Heart left ventricle (tissue), 16 donors: Measurements from ENCODE around the gene ALDH18A1. TPM values are rescaled to one million over a fixed set of nuclear protein-coding genes. Genes with fewer than 3 reads are reported as not detected.

ENCODE experiments used
- ATAC-seq, 4 donors: fragments of 200-7000 bp; cut with Tn5 transposase; one replicate each; pipeline ENCODE4 v1.9.1; 2020 to 2022; ENCODE audit warnings: moderate library complexity in 4 of 4, mild to moderate bottlenecking in 3 of 4, moderate number of reproducible peaks in 1 of 4
- DNase-seq, 5 donors: peaks; one replicate each; pipeline ENCODE4 v3.0.0-alpha.2; 2020
- H3K27ac ChIP-seq, 12 donors: fragments of 200-600 bp; sonication (generic) in 4 of 12; one replicate each; pipeline versions ENCODE4 v1.5.0 to v1.8.0; 2016 to 2022; ENCODE audit warnings: mild to moderate bottlenecking in 2 of 12
- H3K27me3 ChIP-seq, 9 donors: fragments of 200-600 bp; sonication (generic) in 2 of 9; one replicate each; pipeline versions ENCODE4 v1.5.1 to v1.8.0; 2016 to 2022; ENCODE audit warnings: mild to moderate bottlenecking in 3 of 9
- H3K36me3 ChIP-seq, 9 donors: fragments of 200-600 bp; sonication (generic) in 2 of 9; one replicate each; pipeline versions ENCODE4 v1.5.0 to v1.8.0; 2018 to 2022; ENCODE audit warnings: mild to moderate bottlenecking in 2 of 9
- H3K4me1 ChIP-seq, 12 donors: fragments of 200-600 bp; sonication (generic) in 4 of 12; one replicate each; pipeline versions ENCODE4 v1.5.0 to v1.8.0; 2016 to 2022; ENCODE audit warnings: mild to moderate bottlenecking in 3 of 12
- H3K4me3 ChIP-seq, 12 donors: fragments of 200-600 bp; sonication (generic) in 4 of 12; one replicate each; pipeline versions ENCODE4 v1.5.0 to v1.8.0; 2017 to 2022; ENCODE audit warnings: mild to moderate bottlenecking in 9 of 12, moderate library complexity in 4 of 12
- H3K9me3 ChIP-seq, 12 donors: fragments of 200-600 bp; sonication (generic) in 4 of 12; one replicate each; pipeline versions ENCODE4 v1.5.0 to v1.8.0; 2016 to 2022; ENCODE audit warnings: mild to moderate bottlenecking in 1 of 12
- CTCF ChIP-seq, 12 donors: fragments of 200-600 bp; sonication (generic) in 4 of 12; IDR thresholded peaks; one replicate each; pipeline versions ENCODE4 v1.5.0 to v1.8.0; 2018 to 2022; ENCODE audit warnings: antibody characterized with exemption in 12 of 12, mild to moderate bottlenecking in 5 of 12
- POLR2A ChIP-seq, 2 donors: fragments of 450-650 bp; IDR thresholded peaks; one replicate each; pipeline ENCODE4 v1.6.1; 2017; ENCODE audit warnings: antibody characterized with exemption in 2 of 2, mild to moderate bottlenecking in 2 of 2, moderate library complexity in 2 of 2
- WGBS, 4 donors: extraction: QIAGEN DNeasy Blood & Tissue Kit in 2 of 4; methylation state at CpG; one replicate each; pipeline versions ENCODE4 v1.1.5 to v1.1.7; 2013 to 2018; 5-methylcytosine and 5-hydroxymethylcytosine counted together
- intact Hi-C, 10 donors: fragments of 100-400 bp; cut with DNase I; formaldehyde crosslinking; loops; one replicate each; pipeline versions ENCODE4 v1.11.1 to v1.14.2; 2022
- polyA plus RNA-seq, 2 donors: library from polyadenylated mRNA; stranded (reverse); fragments of 200-250 nt; gene quantifications; one replicate each; pipeline ENCODE4 v1.2.3, GENCODE V29; 2013
- total RNA-seq, 9 donors: library from RNA; depleted of rRNA in 2 of 9; stranded (reverse); fragments of >200 nt in 2 of 9; fragmentation: NEBNext Ultra II Directional in 3 of 9; extraction: Animal tissue kit (Norgen Biotek cat#: 25700) in 3 of 9; gene quantifications; one replicate each; pipeline versions ENCODE4 v1.1.0 to v1.2.4, GENCODE V29; 2016 to 2023
- donor health status: ischemic (EF 13 %, LVEDD 7.1; RV severe dilation, severe dysfunction).
- donor health status: healthy with polysubstance abuse.
- donor health status: DM: no; HTN: yes; CAD: no.
- donor health status: DM: no; HTN: no; CAD: no.
- donor health status: ischemic (EF 25% LVEDD 6.9; RV normal size, moderate dysfunction).
- donor health status: ischemic (EF 25% LVEDD 5.7; RV mildly dilated, moderate dysfunction).
- donor health status: healthy.
- donor health status: DM: yes; HTN: yes; CAD: no.
- donor health status: ischemic (EF 35%, LVEDD 5.7; RV mildly dilated, moderate dysfunction).
- donor health status: nonischemic (EF 11% LVEDD 7.7; RV severe dilation, severe dysfunction).
- donor health status: DM: yes; HTN: yes; CAD: no.
- donor health status: PGD.
- donor health status: ischemic (EF 29% LVEDD 5.4; RV normal size, mild dysfunction).
- donor health status: nonischemic (EF 23%, LVEDD 6.1; RV moderate dilation, normal function).

Gene ALDH18A1
- total and polyA plus RNA-seq, 11 donors: 4.2 to 25.9 (median 12.5) TPM

GRCh38 chr10:95573964-95574604, 82.4 kb downstream of the ALDH18A1 start:
- Histone ChIP-seq H3K36me3 (no peaks in the 10 kb centered on the region), H3K27me3 (no peaks in the 10 kb centered on the region), H3K4me3 (no peak overlapping the region), H3K4me1 (peaks cover 0 to 30% (median 4%) of the 10 kb centered on the region in 12 donors), H3K9me3 (no peaks in the 10 kb centered on the region), H3K27ac (peak overlapping the region in 8 of 12 donors; percentile 8 to 73 (median 58))
- intact Hi-C loops: no loop called here
- DNase-seq: no peak
- WGBS, 4 donors: 58 to 64% (median 61%) methylated on average over 6 of the region's 6 CpGs
- ATAC-seq: peak in 2 of 4 donors; percentile 37 to 46
- TF ChIP-seq POLR2A (IDR thresholded peaks at IDR 0.05) (no peak), CTCF (IDR thresholded peaks at IDR 0.05) (no peak)

- TF ChIP-seq POLR2A (IDR thresholded peaks at IDR 0.05): no peak
- TF ChIP-seq CTCF (IDR thresholded peaks at IDR 0.05): no peak
- H3K4me1 ChIP-seq: peaks cover 0 to 30% (median 4%) of the 10 kb centered on the region in 12 donors
- DNase-seq: no peak
- H3K9me3 ChIP-seq: no peaks in the 10 kb centered on the region
- H3K36me3 ChIP-seq: no peaks in the 10 kb centered on the region
- no peak for ATAC-seq
- peak overlapping the region in 5 of 12 donors; percentile 55 to 73 (median 64) for H3K27ac ChIP-seq
- WGBS, 4 donors: 87 to 91% (median 88%) methylated on average over 3 of the region's 3 CpGs
- intact Hi-C loops: no loop called here
- no peak overlapping the region for H3K4me3 ChIP-seq
- H3K27me3 ChIP-seq: no peaks in the 10 kb centered on the region
Observed at GRCh38 chr10:95573527-95573926, 83.0 kb downstream of the ALDH18A1 start.

GRCh38 chr10:95572131-95572820, 84.2 kb downstream of the ALDH18A1 start:
- intact Hi-C loops: no loop called here
- DNase-seq: no peak
- H3K4me3 ChIP-seq: peak overlapping the region in 6 of 12 donors; percentile 5 to 38 (median 25)

More at GRCh38 chr10:95572131-95572820, 84.2 kb downstream of the ALDH18A1 start:
- H3K27ac ChIP-seq: peak overlapping the region in 4 of 12 donors; percentile 4 to 72 (median 54)
- peak in 1 of 4 donors; percentile 28 for ATAC-seq
- H3K36me3 ChIP-seq: no peaks in the 10 kb centered on the region
- TF ChIP-seq CTCF (IDR thresholded peaks at IDR 0.05) (no peak), POLR2A (IDR thresholded peaks at IDR 0.05) (no peak)
- peaks cover 0 to 35% (median 5%) of the 10 kb centered on the region in 12 donors for H3K4me1 ChIP-seq
- 44 to 58% (median 48%) methylated on average over 7 of the region's 7 CpGs for WGBS, 4 donors
- no peaks in the 10 kb centered on the region for H3K9me3 ChIP-seq
- H3K27me3 ChIP-seq: no peaks in the 10 kb centered on the region
